Activated naive CD4-positive, alpha-beta T cell treated with anti-CD3 and anti-CD28 coated beads for 36 hours (primary cell): ENCODE results near the gene LRCH2. TPM values are rescaled to one million over a fixed set of nuclear protein-coding genes. Genes with fewer than 3 reads are reported as not detected.

Experiments used
- CTCF ChIA-PET: fragments of 350-600 bp; sonication (Branson Sonifier 250); formaldehyde crosslinking; loops from one replicate; lab custom pipeline; 2021; ENCODE audit warnings: antibody characterized with exemption; lab: Charles Lee
- DNase-seq: peaks from one replicate; pipeline ENCODE4 v3.0.0-alpha.2; 2020
- H3K27ac Mint-ChIP-seq: one replicate; pipeline ENCODE4 v1.8.0; 2021; ENCODE audit warnings: mild to moderate bottlenecking, mixed read lengths
- H3K27me3 Mint-ChIP-seq: one replicate; pipeline ENCODE4 v1.8.0; 2021; ENCODE audit warnings: low read depth, mixed read lengths
- H3K36me3 Mint-ChIP-seq: one replicate; pipeline ENCODE4 v1.8.0; 2021; ENCODE audit warnings: low read depth, mixed read lengths
- H3K4me1 Mint-ChIP-seq: one replicate; pipeline ENCODE4 v1.8.0; 2021; ENCODE audit warnings: low read depth, mixed read lengths
- H3K4me3 Mint-ChIP-seq: one replicate; pipeline ENCODE4 v1.8.0; 2021; ENCODE audit warnings: mild to moderate bottlenecking, moderate library complexity, mixed read lengths
- H3K9me3 Mint-ChIP-seq: one replicate; pipeline ENCODE4 v1.8.0; 2021; ENCODE audit warnings: mixed read lengths
- intact Hi-C: fragments of 100-400 bp; cut with micrococcal nuclease; formaldehyde crosslinking; loops from one replicate; pipeline ENCODE4 v1.15.1; 2023
- total RNA-seq, 2 experiments: library from RNA; stranded (reverse); gene quantifications; one replicate each; pipeline ENCODE4 v1.2.3, GENCODE V29; 2021

Gene LRCH2, protein sequence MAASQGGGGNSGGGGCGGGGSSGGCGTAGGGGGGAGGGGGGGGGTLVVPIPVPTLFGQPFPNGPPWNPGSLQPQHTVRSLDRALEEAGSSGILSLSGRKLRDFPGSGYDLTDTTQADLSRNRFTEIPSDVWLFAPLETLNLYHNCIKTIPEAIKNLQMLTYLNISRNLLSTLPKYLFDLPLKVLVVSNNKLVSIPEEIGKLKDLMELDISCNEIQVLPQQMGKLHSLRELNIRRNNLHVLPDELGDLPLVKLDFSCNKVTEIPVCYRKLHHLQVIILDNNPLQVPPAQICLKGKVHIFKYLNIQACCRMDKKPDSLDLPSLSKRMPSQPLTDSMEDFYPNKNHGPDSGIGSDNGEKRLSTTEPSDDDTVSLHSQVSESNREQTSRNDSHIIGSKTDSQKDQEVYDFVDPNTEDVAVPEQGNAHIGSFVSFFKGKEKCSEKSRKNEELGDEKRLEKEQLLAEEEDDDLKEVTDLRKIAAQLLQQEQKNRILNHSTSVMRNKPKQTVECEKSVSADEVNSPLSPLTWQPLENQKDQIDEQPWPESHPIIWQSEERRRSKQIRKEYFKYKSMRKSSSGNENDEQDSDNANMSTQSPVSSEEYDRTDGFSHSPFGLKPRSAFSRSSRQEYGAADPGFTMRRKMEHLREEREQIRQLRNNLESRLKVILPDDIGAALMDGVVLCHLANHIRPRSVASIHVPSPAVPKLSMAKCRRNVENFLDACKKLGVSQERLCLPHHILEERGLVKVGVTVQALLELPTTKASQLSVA
- total RNA-seq = not detected

DNA sequence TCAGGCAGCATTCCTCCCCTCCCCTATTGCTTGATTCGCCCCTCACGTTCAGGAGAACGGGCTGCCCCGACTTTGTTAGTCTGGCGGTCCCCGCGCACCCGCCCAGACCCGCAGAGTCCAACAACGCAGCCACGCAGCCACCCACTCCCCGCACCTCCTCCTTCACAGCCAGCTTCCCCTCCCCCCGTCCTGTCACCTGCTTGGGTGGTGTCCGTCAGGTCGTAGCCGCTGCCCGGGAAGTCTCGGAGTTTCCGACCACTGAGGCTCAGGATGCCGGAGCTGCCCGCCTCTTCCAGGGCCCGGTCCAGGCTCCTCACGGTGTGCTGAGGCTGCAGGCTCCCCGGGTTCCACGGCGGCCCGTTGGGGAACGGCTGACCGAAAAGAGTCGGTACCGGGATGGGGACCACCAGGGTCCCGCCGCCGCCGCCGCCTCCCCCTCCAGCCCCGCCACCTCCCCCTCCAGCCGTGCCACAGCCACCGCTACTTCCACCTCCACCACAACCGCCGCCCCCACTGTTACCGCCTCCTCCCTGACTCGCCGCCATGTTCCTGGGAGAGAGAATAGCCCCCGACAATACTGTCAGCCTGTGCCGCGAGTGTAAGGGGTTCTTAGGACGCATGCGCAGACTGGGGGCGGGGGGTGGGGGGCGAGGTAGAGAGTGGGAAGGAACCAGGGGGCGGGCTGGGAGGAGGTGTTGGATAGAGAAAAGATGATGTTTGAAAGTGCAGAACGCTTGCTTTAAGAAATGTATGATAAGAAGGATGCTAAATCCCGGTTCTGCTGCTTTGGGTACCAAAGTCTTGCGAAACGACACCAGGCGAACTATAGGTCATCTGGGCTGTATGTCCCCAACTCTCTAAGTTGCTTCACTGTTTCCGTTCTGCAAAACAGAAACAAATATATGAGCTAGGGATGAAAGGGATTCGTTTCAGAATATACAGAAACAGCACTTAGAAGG lies at the start of gene LRCH2:
Gene LRCH2 (minus strand): TSS at position 600 of the 959 bp plus-strand sequence. CDS start 55 bp downstream, at position 545.
- peaks cover 22% of the 10 kb centered on the region for H3K27me3 Mint-ChIP-seq
- H3K4me3 Mint-ChIP-seq = no peak within 1 kb of the TSS
- no peaks in the 10 kb centered on the region for H3K4me1 Mint-ChIP-seq
- H3K36me3 Mint-ChIP-seq = no peaks in the 10 kb centered on the region
- intact Hi-C loops = no loop called here
- DNase-seq = no peak
- H3K27ac Mint-ChIP-seq = no peak within 1 kb of the TSS
- no peaks in the 10 kb centered on the region for H3K9me3 Mint-ChIP-seq
- CTCF ChIA-PET = no interaction called here

DNA sequence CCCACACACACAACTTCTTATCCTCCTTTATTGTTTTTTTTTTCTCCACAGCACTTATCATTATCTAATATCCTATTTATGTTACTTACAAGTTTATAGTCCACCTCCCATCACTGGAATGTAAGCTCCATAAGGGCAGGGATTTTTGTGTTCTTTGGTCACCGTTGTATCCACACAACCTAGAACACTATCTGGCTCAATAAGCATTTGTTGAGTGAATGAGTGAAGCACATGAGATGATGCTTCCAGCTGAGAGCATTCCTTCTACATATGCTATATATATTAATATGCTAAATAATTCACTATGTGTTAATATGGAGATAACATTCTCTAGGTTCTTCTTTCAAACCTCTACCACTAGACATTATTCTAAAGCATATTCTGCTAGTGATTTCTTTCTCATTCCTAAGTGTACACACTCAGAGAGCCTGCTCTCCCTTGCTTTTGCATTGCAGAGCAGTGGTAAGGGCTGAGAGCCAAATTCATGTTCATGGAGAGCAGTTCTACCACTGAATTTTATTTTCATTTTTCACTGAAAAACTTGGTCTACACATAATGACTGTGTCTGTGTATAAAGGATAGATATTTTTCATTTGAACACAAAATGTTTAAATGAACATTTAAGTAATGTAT lies 35.3 kb upstream of the LRCH2 start:
- no peaks in the 10 kb centered on the region for H3K9me3 Mint-ChIP-seq
- H3K36me3 Mint-ChIP-seq = no peaks in the 10 kb centered on the region
- no peak overlapping the region for H3K4me3 Mint-ChIP-seq
- no peaks in the 10 kb centered on the region for H3K4me1 Mint-ChIP-seq
- CTCF ChIA-PET = no interaction called here
- H3K27me3 Mint-ChIP-seq = no peaks in the 10 kb centered on the region
- H3K27ac Mint-ChIP-seq = no peak overlapping the region
- intact Hi-C loops = no loop called here
- no peak for DNase-seq

DNA sequence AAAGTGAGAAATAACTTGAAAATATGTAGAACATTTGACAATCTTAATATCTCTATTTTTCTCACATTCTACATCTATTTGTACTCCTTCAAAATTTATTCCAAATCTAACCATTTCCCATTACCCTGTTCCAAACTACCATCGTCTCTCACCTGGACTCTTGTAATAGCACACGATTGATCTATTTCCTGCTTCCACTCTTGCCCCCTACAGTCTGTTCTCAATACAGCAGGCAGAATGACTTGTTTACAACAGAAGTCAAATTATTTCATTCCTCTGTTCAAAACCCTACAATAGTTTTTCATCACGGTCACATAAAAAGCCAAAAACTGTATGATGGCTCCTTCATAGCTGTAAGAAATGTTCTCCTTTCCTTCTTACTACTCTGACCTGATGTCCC lies 34.5 kb upstream of the LRCH2 start:
- H3K9me3 Mint-ChIP-seq = no peaks in the 10 kb centered on the region
- H3K4me1 Mint-ChIP-seq = no peaks in the 10 kb centered on the region
- no peak overlapping the region for H3K4me3 Mint-ChIP-seq
- H3K36me3 Mint-ChIP-seq = no peaks in the 10 kb centered on the region
- no peak overlapping the region for H3K27ac Mint-ChIP-seq
- no peak for DNase-seq
- intact Hi-C loops = no loop called here
- H3K27me3 Mint-ChIP-seq = no peaks in the 10 kb centered on the region
- CTCF ChIA-PET = no interaction called here

DNA sequence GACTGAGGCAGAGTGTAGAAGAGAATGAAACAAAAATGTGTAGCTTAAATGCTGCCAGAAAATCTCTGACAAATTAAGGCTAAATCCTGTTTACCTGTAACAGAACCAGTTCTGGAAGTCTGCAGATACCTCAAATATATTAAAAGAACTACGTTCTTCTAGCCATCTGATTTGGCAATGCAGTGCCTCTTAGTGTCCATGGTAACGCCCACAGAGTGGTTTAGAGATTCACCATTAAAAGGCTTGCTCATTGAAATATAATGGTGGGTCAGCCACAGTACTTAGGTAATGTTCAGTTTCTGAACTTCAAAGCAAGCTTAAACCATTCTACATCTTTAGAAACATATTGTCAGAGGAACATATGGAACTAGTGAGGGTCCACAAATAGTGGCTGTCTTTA lies 32.4 kb upstream of the LRCH2 start:
- H3K4me1 Mint-ChIP-seq = no peaks in the 10 kb centered on the region
- no peak overlapping the region for H3K27ac Mint-ChIP-seq
- no peak overlapping the region for H3K4me3 Mint-ChIP-seq
- no peak for DNase-seq
- no peaks in the 10 kb centered on the region for H3K36me3 Mint-ChIP-seq
- intact Hi-C loops = no loop called here
- no peaks in the 10 kb centered on the region for H3K9me3 Mint-ChIP-seq
- no peaks in the 10 kb centered on the region for H3K27me3 Mint-ChIP-seq
- CTCF ChIA-PET = no interaction called here

DNA sequence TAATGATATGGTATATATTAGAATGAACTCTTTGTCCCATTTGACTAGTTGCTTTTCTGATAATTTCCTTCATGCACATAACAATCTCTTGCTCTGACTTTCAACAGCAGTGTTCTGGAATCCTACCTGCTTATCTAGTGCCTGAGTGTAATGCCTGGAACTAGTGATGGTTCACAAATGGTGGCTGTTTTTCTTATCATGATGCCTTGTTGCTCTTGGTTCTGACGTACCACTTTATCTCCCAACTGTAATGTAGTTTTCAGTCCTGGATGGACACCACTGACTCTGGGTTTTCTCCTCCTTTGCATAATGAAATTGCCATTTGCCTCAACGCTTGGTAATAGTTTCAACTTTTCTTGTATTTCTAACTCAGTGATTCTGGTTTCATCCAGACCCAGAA lies 30.1 kb upstream of the LRCH2 start:
- Mint-ChIP-seq H3K27me3 (no peaks in the 10 kb centered on the region), H3K4me3 (no peak overlapping the region), H3K36me3 (no peaks in the 10 kb centered on the region), H3K9me3 (no peaks in the 10 kb centered on the region), H3K27ac (no peak overlapping the region), H3K4me1 (no peaks in the 10 kb centered on the region)
- intact Hi-C loops = no loop called here
- DNase-seq = no peak
- CTCF ChIA-PET = no interaction called here

DNA sequence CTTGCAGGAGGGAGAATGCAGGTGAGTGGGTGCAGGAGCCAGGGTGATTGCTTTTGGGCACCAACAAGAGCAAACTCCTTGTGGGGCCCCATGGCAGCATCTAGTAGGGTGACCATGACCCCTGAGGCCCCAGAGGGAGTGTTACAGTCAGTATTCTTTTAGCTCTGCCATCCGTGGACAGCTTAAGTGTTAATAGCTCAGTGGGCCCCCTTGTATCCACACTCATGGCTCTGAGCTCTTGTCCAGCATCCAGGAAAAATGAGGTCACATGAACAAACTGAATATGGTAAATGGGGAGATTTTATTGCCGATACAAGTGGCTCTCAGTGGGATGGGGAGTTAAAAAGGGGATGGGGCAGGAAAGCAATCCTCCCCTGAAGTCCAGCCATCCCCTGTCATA lies 27.3 kb upstream of the LRCH2 start:
- Mint-ChIP-seq H3K27me3 (no peaks in the 10 kb centered on the region), H3K4me1 (no peaks in the 10 kb centered on the region), H3K36me3 (no peaks in the 10 kb centered on the region), H3K27ac (no peak overlapping the region), H3K9me3 (no peaks in the 10 kb centered on the region), H3K4me3 (no peak overlapping the region)
- CTCF ChIA-PET = interaction anchor here (0.6 kb wide), 1 partner anchor 873 kb away, joined by 3 read pairs; no protein-coding TSS in a partner anchor
- intact Hi-C loops = no loop called here
- no peak for DNase-seq

DNA sequence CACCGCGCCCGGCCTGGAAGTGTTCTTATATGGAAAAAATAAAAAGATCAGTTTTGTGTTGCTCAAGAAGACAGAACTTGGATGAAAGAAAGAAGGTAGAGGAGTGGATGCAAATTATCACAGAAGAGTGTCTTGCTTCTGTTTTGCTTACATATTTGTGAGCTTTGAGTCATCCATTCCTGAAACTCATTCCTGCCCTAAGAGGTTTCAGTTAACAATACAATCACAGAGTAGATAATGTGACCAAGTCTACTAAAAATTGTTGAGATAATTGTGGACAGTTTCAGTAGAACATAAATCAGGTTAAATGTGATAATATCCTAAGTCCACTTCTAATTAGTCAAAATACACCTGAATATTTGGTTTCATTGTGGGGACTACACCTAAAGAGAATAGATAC lies 26.4 kb upstream of the LRCH2 start:
- no peaks in the 10 kb centered on the region for H3K9me3 Mint-ChIP-seq

DNA sequence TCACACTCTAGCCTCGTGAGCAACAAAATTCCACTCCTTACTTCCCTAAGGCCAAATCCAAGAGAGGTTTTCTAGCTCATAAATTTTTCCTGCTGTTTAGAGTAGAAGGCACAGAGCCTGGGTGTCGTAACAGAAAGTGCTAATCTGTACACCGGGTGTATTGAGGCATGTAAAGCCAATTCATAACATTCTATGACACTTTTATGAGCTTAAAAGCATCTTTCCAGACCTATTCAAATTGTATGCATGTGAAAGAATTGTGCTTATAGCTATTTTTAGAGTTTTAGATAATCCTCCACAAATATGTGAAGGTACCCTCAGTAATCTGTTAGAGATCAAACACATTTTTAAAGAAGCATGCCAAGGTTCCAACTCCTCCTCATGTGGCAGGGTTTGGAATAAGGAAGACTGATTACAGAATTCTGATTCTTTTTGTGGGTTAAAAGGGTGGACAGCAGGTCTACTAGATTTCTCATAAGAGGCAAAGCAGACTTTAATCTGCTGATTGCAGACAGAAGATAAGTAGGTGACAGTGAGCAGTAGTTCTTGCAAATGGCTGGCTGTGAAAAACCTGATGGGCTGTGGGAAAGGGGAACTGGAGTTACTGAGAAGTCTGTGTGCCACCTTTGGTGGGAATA lies 25.5 kb upstream of the LRCH2 start:
- no peaks in the 10 kb centered on the region for H3K27me3 Mint-ChIP-seq

More for the DNA sequence above, 26.4 kb upstream of the LRCH2 start:
- H3K27me3 Mint-ChIP-seq = no peaks in the 10 kb centered on the region
- H3K27ac Mint-ChIP-seq = no peak overlapping the region
- intact Hi-C loops = no loop called here
- no peaks in the 10 kb centered on the region for H3K4me1 Mint-ChIP-seq
- no peaks in the 10 kb centered on the region for H3K36me3 Mint-ChIP-seq
- no peak for DNase-seq
- CTCF ChIA-PET = no interaction called here
- H3K4me3 Mint-ChIP-seq = no peak overlapping the region

DNA sequence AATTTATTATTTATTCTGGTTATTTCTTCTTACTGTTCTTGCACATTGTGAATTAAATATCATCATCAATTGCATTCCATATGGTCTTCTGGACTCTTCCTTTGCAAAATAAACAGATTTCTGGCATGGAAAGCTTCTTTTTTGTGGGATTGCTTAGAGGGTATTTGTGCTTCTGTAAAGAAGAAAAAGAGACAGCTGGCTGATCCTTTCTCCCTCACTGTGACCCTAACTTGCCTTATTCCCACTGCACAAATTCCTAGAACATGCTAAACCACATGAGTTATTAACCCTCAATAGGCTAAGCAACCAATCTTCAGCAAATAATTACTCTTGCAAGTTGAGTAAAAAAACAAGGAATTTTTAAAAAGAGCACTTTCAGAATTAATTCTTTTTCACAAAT lies 23.8 kb upstream of the LRCH2 start:
- no peak overlapping the region for H3K4me3 Mint-ChIP-seq

More for the DNA sequence above, 25.5 kb upstream of the LRCH2 start:
- no peak overlapping the region for H3K27ac Mint-ChIP-seq
- intact Hi-C loops = no loop called here
- H3K4me1 Mint-ChIP-seq = no peaks in the 10 kb centered on the region
- no peak for DNase-seq
- no peaks in the 10 kb centered on the region for H3K9me3 Mint-ChIP-seq
- H3K4me3 Mint-ChIP-seq = no peak overlapping the region
- no peaks in the 10 kb centered on the region for H3K36me3 Mint-ChIP-seq
- CTCF ChIA-PET = no interaction called here

DNA sequence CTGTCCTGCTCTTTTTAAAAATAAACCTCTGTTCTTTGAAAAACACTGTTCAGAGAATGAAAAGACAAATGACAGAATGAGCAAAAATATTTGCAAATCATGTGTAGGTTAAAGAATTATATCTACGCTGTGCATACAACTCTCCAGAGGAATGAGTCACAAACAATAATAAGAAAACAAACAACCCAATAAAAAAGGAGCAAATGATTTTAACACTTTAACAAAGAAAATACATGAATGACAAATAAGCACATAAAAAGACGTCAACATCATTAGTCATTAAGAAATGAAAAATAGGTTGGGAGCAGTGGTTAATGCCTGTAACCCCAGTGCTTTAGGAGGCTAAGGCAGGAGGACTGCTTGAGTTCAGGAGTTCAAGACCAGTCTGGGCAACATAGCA lies 21.1 kb upstream of the LRCH2 start:
- Mint-ChIP-seq H3K9me3 (no peaks in the 10 kb centered on the region), H3K27me3 (no peaks in the 10 kb centered on the region), H3K36me3 (no peaks in the 10 kb centered on the region), H3K4me1 (no peaks in the 10 kb centered on the region), H3K27ac (no peak overlapping the region), H3K4me3 (no peak overlapping the region)
- intact Hi-C loops = no loop called here
- no peak for DNase-seq
- CTCF ChIA-PET = no interaction called here

More for the DNA sequence above, 23.8 kb upstream of the LRCH2 start:
- CTCF ChIA-PET = no interaction called here
- no peaks in the 10 kb centered on the region for H3K9me3 Mint-ChIP-seq
- H3K36me3 Mint-ChIP-seq = no peaks in the 10 kb centered on the region
- DNase-seq = no peak
- intact Hi-C loops = no loop called here
- no peaks in the 10 kb centered on the region for H3K4me1 Mint-ChIP-seq
- no peaks in the 10 kb centered on the region for H3K27me3 Mint-ChIP-seq
- no peak overlapping the region for H3K27ac Mint-ChIP-seq

DNA sequence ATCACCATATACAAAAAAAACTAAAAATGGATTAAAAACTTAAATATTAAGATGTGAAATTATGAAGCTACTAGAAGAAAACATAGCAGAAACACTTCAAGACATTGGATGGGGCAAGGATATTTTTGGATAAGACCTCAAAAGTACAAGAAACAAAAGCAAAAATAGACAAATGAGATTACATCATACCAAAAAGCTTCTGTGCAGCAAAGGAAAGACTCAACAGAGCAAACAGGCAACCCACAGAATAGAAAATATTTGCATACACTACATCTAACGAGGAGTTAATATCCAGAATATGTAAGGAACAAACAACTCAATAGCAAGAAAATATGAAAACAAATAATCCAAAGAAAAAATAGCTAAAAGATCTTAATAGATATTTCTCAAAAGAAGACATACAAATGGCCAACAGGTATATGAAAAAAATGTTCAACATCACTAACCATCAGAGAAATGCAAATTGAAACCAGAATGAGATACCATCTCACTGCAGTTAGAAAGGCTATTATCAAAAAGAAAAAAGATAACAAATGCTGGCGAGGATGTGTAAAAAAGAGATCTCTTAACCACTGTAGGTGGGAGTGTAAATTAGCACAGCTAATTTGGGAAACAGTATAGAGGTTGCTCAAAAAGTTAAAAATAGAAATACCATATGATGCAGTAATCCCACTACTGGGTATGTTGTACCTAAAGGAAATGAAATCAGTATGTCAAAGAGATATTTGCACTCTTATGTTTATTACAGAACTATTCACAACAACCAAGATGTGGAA lies 17.8 kb upstream of the LRCH2 start:
- H3K27ac Mint-ChIP-seq = no peak overlapping the region
- no peaks in the 10 kb centered on the region for H3K9me3 Mint-ChIP-seq
- no peaks in the 10 kb centered on the region for H3K27me3 Mint-ChIP-seq
- no peaks in the 10 kb centered on the region for H3K4me1 Mint-ChIP-seq
- CTCF ChIA-PET = no interaction called here
- intact Hi-C loops = no loop called here
- H3K4me3 Mint-ChIP-seq = no peak overlapping the region
- DNase-seq = no peak
- no peaks in the 10 kb centered on the region for H3K36me3 Mint-ChIP-seq
